Fibroblast of skin of left quadriceps (primary cell): ENCODE results near the gene NOB1.

Source experiments
- DNase-seq, 2 experiments: peaks; one replicate each; pipeline ENCODE4 v3.0.0-alpha.2; 2013; ENCODE audit warnings: low read depth in 2 of 2

NOB1 gene

GRCh38 chr16:69721441-69721957, 33.2 kb downstream of the NOB1 start:
- DNase-seq: no peak

- DNase-seq: no peak
Measured at GRCh38 chr16:69720822-69721430, 33.8 kb downstream of the NOB1 start.

GRCh38 chr16:69718111-69718764, 36.5 kb downstream of the NOB1 start:
- no peak for DNase-seq

GRCh38 chr16:69717066-69717465, 37.7 kb downstream of the NOB1 start:
- DNase-seq: no peak

GRCh38 chr16:69712914-69713581, 41.7 kb downstream of the NOB1 start:
- no peak for DNase-seq

GRCh38 chr16:69712277-69712676, 42.4 kb downstream of the NOB1 start:
- DNase-seq: no peak

- DNase-seq: no peak
Measured at GRCh38 chr16:69711115-69711740, 43.5 kb downstream of the NOB1 start.

GRCh38 chr16:69709456-69710084, 45.2 kb downstream of the NOB1 start:
- DNase-seq: peak; percentile 44 to 58

- DNase-seq: no peak
Measured at GRCh38 chr16:69707920-69708683, 46.6 kb downstream of the NOB1 start.

- no peak for DNase-seq
Measured at GRCh38 chr16:69706975-69707340, 47.8 kb downstream of the NOB1 start.

- DNase-seq: no peak
Measured at GRCh38 chr16:69706256-69706974, 48.3 kb downstream of the NOB1 start.

GRCh38 chr16:69703638-69704037, 51.1 kb downstream of the NOB1 start:
- no peak for DNase-seq

- no peak for DNase-seq
Measured at GRCh38 chr16:69701866-69702265, 52.9 kb downstream of the NOB1 start.

- no peak for DNase-seq
Measured at GRCh38 chr16:69701452-69701851, 53.3 kb downstream of the NOB1 start.

GRCh38 chr16:69699915-69700314, 54.8 kb downstream of the NOB1 start:
- no peak for DNase-seq

- DNase-seq: no peak
Measured at GRCh38 chr16:69698404-69698803, 56.3 kb downstream of the NOB1 start.

GRCh38 chr16:69693916-69694315, 60.8 kb downstream of the NOB1 start:
- no peak for DNase-seq

GRCh38 chr16:69691980-69692911, 62.5 kb downstream of the NOB1 start:
- no peak for DNase-seq
